ENCODE results near the gene EDN2.

Gene EDN2

DNA sequence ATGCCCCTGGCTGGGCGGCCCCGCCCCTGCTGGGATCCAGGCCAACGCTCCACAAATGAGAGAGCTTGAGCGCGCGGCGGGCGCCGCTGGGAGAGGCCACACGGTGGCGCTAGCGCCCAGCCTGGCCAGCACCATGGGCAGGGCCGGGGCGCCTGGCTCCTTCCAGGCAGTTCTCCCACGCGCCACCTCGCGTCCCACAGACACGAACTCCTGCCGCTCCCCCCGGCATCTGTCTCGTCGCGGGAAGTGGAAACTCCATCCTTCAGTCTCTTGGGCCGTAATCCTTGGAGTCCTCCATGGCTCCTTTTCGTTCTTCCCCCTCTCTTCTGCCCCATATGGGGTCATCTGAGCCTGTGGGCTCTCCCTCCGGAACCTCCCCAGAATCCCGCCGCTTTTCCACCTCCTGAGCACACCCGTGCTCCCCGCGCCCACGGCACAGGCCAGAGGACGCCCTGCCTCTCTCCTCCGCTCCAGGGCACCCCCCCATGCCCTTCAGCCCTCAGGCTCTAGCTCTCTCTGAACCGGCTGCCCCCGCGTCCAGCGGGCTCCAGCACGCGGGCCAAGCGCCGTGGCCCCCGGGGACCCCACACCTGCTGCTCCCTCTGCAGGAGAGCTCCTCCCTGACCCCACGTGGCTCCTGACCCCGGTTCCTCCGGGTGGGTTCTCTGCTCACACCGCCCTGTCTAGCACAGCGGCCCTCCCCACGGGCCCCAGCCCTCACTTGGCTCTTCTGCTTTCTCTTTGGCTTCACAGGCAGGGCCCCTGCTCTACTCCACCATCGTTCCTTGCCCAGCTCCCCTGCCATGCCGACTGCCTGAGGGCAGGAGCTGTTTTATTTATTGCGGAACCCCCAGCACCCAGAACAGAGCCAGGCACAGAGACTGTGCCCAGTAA is 31.9 kb upstream of the EDN2 start:
- peak; percentile 53 for DNase-seq

DNA sequence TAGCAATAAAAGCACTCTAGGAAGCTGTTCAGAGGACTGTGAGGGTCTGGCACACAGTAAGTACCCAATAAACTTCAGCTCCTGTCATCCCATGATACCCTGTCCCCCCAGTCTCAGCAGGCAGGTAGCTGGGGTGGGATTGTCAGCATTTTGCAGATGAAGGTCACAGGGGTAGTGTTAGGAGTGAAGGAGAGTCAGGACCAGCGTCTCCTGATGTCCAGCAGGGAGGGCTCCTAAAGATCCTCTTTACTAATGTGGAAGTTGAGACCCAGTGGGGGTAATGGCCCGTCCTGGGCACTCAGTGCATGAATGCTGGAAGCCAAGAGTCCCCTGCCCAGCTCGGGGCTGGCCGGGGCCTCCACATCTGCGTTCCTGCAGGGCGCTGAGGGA is 31.3 kb upstream of the EDN2 start:
- DNase-seq: no peak

DNA sequence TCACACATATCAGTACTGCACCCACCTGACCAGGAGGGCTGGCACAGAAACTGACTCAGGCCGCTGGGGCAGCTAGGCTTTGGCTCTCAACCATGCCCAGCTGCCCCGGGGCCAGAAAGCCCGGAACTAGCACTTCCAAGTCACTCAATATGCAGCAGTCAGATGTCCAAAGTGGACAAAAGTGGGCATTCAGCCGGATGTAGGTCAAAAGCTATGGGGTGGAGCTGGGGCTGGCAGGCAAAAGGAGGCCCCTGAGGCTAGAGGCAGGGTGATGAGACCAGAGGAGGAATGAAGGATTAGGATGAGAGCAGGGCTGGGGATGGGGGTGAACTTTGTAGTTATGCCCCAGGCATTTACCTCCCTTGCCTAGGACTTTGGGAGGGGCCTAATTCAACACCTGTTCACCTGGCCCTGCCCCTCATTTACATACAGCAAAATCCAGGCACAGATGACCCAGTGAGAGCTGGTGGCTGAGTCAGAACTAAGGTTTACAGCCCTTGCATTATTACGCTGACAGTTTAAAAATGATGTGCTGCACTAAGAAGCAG is 30.7 kb upstream of the EDN2 start:
- no peak for DNase-seq

DNA sequence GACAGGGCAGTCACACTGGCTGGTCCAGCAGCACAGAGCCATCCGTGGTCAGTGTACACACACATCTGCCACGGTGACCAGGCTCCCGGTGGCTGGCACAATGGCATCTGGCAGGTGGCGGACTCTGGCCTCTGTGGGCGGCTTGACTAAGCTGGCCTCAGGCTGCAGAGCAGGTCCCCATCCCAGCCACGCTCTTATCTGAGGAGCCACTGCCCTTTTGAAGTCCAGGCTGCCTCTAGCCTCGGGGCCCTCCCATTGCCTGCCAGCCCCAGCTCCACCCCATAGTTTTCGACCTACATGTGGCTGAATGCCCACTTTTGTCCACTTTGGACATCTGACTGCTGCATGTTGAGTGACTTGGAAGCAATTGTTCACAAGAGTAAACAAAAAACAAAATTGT is 29.9 kb upstream of the EDN2 start:
- no peak for DNase-seq

DNA sequence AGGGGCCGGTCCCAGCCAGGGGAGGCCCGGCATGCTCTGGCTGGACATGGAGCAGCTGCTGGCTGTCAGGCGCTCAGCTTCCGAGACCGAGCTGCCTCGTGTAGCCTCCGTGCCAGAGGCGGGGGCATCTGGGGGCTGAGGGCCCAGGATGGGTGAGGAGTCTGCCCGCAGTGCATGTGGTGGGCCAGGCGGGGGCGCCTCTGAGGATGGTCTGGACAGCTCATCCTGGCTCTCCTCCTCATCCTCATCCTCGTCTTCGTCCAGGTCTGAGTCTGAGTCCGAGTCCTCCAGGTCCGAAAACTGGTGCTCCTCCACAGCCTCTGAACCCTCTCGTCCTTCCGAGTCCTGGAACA is 28.9 kb upstream of the EDN2 start:
- DNase-seq: no peak

DNA sequence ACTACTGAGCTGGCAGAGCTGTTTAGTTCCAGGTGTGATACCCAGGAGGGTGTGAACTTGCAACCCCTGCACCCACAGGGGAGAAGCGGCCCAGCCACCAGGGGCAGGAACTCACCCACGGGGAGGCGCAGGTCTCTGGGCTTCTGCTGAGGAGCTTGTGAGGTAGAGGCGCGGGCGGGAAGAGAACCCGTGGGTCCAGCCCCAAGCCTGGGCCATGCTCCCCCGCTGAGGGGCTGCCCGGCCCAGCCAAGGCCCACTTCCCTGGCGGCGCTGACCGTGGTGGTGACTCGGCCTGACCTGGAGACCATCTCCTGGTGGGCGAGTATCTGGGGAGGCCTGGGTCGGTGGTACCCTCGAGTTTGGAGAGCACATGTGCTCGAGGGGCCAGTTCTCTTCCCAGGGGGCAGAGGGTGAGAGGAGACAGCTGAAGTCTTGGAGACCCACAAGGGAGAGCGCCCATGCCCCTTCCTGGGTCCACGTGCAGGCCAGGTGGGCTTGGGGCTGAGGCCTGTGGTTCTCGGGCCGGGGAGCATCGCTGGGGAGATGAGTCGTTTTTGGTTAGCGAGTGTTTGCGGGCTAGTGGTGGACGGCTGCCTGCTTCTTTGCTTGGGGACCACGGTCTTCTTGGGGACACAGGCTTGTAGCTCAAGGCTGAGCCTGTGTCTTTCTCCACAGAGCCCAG is 28.4 kb upstream of the EDN2 start:
- DNase-seq: no peak

DNA sequence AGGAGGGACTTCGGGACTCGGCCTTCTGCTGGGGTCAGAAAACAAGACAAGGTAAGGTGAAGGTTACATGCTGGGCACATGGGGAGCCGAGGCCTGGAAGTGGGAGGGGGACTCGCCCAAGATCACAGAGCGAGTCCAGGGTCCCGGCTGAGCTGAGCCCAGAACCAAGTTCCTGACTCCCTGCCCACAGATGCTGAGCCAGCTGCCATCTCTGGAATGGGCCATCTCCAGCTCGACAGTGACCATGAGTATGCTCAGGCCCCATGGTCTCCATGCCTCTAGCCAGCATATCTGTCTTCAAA is 26.7 kb upstream of the EDN2 start:
- DNase-seq: no peak

DNA sequence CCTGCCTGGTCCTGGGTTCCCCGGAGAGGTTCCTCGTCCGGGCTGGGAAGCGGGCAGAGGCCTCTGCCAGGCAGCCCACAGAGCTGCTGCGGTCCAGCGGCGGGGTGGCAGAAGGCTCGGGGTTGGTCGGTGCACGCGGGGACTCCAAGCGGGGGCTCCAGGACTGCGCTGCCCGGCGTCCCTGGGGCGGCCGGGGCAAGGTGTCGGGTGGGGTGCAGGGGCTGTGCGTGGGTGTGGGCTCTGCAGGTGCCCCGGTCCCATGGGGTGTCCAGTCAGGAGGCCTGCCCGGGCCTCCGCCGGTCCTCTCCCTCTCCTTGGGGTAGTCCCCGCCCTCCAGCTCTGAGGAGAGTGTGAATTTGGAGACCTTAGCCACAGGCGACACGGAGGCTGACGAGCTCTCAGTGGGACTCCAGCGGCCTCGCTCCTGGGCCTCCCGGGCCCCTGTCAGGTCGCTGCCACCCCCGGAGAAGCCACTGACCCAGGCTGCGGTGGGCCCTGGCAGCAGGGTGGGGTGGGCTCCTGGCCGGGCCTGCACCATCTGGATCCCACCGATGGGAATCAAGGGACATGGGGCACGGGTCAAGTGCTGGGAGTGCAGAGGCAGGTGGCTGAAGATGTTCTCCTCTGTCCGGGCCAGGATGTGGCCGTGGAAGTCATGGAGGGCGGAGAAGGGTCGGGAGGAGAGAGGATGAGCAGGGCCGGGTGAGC is 26.2 kb upstream of the EDN2 start:
- DNase-seq: no peak

DNA sequence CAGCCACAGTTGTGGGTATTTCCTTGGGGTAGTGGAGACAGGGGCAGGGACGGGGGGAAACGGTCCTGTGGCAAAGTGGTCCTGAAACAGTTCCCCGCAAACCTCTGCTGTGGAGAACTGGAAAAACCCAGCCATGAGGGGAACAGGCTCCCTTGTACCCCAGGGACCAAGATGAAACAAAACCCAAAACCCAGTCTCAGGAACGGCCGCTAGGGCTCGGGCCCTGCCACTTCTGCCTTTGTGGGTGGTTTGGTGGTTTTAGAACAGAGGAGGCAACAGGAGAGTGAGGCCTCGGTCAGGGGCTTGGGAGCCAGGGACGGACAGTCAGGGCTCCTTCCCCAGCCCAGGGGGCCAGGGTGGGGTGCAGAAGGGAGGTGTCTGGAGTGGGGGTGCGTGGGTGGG is 24.8 kb upstream of the EDN2 start:
- no peak for DNase-seq

DNA sequence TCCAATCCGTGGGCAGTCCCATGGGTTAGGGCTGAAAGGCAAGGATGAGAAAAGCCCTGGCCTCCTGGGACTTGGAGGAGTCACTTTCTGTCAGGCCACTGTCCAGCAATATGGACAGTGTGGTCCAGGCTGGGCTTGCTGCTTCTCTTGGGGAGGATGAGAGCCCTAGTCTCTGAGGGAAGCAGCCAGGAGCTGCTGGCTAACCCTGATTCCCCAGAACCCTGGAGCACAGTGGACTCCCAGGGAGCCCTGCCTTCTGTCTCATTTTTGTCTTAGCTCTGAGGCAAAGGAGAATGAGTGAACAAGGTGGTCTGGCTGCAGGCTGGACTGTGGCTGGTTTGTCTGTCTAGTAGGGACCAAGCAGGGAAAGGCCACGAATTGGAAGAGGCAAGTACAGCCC is 23.8 kb upstream of the EDN2 start:
- no peak for DNase-seq

DNA sequence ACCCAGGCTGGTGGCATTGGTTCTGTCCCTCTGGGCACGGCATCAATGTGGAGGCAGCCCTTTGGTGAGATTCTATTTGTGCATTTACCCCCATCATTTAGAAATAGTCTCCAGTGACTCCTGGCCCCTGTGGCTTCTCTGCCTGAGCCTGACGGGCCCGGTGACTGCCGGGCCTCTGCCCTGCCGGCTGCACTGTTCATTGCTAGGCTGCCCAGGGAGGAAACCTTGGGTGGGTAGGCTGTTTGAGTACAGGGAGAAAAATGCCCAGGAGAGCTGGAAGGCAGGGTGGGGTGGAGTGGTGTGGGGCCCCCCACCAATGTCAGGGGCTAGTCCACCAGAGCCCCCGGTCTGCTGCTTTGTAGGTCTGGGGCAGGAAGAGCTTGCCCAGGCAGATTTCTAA is 23.4 kb upstream of the EDN2 start:
- no peak for DNase-seq

DNA sequence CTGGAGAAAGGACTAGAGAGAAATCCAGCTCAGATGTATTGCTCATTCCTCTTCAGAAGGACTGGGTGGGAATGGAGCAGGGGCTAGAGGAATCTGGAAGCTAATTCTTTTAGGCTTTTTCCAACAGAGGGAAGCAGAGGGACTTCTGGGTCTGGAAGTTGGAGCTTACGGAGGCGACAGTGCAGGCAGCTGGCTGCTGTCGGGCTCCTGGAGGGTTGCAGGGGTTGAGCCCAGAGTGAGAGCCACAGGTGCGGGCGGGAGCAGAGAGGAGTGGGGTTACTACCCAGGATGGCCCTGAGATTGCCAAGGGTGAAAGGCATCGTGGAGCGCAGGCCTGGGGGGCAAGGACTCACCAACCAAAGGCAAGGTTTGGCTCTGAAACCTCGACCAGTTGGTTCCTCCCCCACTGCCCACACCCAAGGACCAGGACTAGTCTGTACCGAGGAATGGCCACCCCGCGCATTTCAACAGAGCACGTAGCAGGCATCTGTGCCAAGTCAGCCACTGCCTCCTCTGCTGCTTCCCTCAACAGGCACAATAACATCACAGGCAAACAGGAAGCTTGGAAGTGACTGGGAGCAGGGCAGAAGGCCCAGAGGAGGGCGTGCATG is 22.7 kb upstream of the EDN2 start:
- no peak for DNase-seq

DNA sequence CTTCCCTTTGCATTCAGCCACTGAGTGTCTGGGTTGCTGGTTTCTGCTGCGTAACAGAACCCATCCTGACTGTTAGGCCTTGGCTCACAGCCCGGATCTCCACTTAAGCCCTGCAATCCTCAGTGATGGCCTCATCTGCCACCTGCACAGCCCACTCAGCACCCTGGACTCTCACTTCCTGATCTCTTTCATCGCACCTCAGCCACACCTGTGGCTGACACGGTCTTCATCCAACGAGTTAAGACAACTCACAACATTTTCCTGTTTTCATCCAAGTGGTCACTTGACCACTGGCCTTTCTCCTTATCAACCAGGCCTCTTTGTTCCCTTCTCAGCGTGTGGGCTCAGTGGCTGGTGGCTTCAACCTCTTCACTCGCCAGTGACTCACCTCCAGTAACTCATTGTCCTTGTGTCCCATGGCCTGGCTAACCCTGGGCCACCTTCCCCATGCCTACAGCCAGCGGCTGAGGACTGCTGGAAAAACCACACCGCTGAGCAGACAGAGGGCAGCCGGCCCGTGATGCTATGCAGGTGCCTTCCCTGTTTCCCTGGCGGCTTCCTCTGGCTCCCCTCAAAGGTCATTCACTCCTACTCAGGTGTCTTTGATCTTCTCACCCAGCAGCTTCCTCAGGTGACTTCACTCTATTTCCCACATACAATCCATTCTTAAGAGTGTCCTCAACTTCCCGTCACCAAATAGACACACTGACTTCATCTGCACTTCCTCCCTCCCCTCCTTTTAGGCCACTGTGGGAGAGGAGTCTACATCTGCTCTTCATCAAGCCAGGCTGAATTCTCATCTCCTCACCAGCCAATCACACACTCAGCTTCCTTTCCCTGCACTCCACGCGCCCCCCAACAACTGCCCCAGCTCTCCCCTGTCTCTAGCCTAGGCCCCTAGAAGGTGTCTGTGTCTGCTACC is 19.9 kb upstream of the EDN2 start:
- DNase-seq: no peak

DNA sequence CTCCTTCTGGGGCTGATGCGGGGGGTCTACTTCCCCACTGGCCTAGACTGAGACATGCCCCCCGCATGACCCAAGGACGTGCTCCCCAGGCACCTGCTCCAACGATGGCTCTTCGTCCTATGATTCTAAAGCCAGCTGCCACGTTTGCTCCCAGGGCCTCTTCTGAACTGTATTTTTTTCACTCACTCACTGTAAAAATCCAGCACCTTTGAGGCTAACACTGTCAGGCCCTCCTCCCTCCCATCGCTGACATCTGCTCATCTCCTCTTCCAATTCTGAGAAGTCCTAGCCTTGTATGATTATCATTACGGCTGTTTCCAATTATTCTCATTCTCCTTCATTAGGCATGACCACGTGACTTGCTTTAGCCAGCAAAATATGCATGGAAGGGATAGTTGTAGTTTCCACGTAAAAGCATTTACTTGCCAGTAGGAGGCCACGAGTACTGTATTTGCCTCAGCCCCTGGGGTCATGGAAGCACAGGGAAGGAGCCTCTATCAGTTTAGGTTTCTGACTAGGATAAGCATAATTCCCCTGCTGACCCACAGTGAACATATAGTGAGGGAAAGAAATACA is 19.1 kb upstream of the EDN2 start:
- DNase-seq: no peak

DNA sequence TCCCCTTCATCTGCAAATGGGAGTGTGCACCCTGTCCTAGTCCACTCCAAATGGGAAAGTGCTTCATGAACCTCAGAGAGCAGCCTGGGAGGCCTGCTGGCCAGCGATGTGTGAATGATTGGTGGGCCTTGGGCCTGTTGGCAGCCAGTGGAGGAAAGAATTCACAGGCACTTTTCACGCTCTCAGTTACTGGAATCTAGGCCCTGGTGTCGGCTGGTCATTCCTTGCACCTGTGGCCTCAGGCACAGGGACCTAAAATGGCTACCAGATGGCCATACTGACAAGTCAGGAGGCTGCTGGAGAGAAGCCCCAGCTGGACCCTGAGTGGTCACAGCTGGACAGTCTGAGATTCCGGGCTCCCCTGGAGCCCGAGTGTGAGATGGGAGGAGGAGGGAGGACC is 18.4 kb upstream of the EDN2 start:
- DNase-seq: no peak

DNA sequence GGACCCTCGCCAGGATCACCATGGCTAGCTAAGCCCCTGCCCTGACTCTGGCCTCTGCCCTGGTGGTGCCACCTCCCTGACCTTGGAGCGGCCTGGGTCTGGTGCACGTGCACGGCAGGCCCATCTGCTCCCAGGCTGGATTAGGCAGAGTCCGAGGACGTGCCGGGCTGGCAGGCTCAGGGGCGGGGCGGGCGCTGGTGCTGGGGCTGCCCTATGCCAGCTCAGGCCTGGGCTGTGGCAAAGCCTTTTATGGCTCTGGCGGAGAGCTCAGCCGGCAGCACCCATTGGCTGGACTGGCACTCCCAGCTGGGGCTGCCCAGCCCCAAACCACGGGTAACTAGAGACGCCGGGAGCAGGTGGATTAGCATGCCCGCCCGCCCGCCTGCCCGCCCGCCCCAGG is 17.1 kb upstream of the EDN2 start:
- peak; percentile 5 for DNase-seq

DNA sequence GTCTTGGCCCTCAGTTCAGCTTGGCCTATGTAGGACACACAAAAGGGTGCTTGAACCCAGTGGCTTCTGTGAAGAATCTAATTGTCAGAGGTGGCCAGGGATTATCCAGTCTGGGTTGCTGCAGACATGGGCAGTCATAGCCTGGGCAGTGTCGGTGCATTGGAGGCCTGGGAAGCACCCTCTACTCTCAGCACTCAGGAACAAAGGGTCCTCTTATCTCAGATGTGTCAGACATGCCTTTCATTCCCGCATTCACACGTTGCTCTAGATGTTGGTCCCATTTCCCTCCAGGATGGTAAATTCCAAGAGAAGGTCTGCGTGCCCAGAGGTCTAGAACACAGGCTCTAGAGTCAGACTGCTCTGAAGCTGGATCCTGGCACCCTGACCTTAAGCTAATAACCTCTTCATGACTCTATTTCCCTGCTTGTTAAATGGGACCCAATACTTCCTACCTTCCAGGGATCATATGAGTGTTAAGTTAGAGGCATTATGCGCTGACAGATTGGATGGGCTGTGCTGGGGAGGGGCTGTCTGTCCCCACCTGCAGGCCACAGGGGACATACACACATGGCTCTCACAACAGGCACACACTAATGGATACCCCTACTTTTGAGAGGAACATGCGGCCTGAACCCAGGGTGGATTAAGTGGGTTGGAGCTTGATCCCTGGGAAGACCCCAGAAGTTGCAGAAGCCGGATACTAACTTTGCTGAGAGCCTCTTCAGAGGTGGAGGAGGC is 16.5 kb upstream of the EDN2 start:
- DNase-seq: no peak

DNA sequence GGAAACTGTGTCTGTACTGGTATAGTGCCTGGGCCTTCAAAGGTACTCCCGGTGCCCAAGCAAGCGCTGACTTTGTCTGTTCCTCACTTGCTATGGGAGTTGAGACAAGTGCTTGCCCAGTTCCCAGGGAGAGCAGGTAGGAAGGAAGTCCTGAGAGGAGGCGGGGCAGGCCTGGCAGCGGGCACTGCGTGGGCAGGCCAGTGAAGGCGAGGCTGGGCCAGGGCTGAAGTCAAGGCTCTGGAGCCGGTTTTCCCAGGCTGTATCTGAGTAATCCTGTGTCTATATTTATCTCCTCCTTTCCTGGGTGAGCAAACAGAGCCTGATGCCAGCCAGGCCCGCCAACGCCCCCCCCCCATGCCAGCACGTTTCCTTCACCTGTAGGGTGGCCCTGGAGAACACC is 15.9 kb upstream of the EDN2 start:
- no peak for DNase-seq

DNA sequence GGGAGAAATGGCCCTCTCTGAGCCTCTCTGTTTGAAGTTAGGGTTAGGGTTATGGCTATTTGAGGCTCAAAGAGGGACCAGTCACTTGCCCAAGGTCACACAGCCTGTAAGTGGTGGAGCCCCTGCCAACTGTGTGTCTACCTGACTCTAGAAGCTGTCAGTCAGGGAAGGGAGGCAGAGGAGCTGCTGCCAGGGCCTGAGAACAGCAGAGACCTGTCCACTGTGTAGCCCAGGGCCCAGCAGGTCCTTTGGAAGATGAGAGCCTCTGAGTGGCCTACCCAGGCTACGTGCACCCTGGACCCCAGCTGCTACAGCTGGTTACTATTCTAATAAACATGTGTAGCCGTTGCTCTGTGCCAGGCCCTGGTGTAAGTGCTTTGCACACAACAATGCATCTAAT is 15.1 kb upstream of the EDN2 start:
- no peak for DNase-seq

DNA sequence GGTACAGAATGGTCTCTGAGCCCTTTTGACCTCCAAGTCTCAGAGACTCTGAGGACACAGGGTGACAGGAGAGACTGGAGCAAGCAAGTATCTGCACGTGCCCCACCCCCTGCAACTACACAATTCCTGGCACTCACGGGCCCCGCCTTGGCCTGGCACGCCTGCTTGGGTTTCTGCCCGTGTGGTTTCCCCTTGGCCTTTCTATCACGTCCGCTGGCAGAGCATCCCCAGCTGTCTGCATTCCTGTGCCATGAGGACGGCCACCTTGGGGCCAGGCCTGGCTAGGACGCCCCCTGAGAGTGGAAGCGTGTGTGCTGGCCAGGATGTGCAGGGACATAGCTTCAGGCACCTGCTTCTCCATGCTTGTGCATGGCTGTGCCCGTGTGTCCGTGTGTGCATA is 14.3 kb upstream of the EDN2 start:
- no peak for DNase-seq

DNA sequence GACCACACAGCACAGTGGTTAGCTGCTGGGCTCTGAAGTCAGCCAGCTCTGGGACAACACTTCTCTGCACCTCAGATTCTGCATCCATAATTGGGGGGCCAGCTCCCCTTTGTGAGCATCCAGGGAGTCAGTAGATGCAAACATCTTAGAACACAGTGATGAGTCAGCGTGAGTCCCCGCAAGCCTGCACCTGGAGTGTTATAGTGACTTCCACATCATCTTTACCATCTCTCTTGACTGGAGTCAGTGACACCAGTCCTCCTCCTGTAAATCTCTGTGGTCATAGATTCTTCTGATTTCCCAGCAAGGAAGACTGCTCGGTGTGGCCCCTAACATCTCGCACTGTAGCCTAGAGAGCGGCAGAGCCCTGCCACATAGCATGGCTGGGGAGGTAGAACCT is 13.9 kb upstream of the EDN2 start:
- no peak for DNase-seq

Measured in activated CD4-positive, alpha-beta T cell treated with anti-CD3 and anti-CD28 coated beads, Interleukin-2, amount 50 U/mL, for 1 hour (primary cell).